GM21576 (cell line): ENCODE results near the gene DOCK9.
"Not testable (repeated sequence)": the region's sequence is repeated elsewhere in the genome, so short reads cannot be mapped to it uniquely, and the experiment has no call there.

Experiments used
- ATAC-seq: cut with Tn5 transposase; IDR thresholded peaks from one replicate; pipeline ENCODE4 v1.9.1; 2021; ENCODE audit warnings: mild to moderate bottlenecking, moderate library complexity; ENCODE audit not compliant: unreplicated experiment

DOCK9 gene

GRCh38 chr13:98921015-98921580, 56.8 kb downstream of the DOCK9 start:
- ATAC-seq = no peak

DNA sequence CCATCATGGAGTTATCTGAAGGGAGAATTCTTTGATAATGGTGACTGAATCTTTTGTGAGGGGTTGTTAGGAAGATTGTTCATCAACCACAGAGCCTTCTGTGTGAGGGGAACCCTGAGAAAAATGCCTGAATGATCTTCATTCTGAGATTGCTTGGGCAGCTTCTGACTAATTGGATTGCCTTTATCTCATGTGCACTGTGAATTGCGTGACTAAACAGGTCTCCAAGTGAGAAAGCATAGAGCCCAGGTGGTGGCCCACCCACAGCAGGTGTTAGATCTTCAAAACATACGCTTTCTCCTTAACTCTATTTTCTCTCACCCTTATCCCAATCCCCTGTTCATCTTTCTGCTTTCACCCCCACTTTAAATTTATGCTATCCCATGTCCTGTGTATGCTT, 58.3 kb downstream of the DOCK9 start:
- no peak for ATAC-seq

- ATAC-seq = no peak
Measured at GRCh38 chr13:98918771-98919170, 59.1 kb downstream of the DOCK9 start.

DNA sequence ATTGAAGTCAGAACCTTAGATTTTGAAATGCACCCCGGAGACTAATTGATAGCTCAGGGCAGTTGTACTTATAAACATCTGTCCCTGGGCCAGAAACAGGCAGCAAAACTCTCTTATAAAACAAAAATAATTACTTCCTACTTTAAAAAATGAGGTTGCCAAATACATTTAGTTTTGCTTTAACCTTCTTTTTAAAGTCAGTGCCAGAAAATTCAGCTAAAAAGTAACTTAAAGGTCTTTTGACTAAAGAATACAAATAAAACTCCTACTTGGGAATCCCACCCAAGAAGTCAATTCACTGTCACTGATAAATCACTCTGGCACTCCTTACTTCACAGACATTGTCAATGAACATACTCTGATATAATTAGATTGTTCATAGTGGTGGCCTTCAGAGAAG, 60.7 kb downstream of the DOCK9 start:
- no peak for ATAC-seq

DNA sequence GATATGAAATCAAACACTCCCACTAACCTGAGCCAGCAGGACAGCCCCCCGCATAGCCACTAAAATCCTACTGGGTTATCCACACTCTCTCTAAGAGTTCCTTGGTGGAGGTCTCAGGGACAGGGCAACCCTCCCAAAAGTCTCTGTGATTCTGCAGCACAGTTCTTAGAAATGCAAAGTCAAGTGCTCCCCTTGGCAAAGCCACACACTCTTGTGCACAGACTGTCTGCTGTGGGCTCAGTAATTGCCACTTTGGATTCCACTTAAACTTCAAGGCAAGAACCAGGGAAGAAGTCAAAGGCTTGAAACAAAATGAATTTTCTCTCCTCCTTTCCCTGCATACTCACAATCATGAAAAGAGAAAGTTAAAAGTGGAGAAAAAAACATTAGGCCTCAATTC, 61.5 kb downstream of the DOCK9 start:
- no peak for ATAC-seq

DNA sequence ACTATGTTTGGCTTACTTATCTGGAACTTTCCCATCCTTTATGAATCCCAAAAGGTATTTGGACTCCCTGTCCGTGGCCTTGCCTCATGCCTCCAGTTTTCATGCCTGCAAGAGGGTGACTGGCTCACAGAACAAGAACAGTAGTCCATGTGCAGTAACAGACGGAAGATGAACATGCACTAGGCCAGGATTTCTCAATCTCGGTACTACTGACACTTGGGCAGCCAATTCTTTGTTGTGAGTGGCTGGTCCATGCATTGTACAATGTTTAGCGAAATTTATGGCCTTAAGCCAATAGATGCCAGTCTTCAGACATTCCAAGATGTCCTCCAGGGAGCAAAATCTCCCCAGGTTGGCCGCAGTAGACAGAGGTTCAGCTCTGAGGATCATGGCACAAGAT, 61.9 kb downstream of the DOCK9 start:
- no peak for ATAC-seq

DNA sequence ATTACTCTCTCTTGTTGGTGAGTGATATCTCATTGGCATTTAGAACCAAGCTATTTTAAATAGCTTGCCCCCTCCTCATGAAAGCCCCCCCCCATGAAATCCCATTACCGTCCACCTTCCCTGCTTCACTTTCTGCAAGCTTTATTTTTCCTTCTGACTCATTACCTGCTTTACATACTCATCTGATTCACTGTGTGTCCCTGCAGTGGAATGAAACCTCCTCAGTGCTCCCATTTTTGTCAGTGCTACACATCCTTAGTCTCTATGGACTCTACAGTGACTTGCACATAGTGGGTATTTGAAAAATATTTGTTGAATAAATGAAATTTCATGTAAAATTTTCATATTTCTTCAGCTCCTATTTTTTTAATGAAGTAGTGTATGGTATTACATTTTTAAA, 62.3 kb downstream of the DOCK9 start:
- ATAC-seq = no peak

DNA sequence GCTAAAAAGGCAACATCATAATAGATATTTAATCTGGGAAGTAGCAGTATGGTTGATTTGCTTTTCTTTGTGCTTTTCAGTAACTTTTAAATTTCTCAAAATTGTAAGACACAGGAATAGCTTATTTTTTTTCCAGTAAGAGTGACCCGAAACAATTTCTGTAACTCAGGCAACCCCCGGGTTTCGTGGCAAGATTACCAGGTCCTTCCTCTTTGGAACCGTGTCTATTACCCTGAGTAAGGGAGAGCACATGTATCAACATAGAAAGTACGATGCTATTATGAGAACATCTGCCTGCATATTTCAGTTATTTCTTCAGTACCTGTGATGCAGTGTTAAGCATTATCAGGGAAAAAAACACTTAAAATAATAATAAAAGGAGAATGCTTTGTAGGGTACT, 64.1 kb downstream of the DOCK9 start:
- ATAC-seq = no peak

DNA sequence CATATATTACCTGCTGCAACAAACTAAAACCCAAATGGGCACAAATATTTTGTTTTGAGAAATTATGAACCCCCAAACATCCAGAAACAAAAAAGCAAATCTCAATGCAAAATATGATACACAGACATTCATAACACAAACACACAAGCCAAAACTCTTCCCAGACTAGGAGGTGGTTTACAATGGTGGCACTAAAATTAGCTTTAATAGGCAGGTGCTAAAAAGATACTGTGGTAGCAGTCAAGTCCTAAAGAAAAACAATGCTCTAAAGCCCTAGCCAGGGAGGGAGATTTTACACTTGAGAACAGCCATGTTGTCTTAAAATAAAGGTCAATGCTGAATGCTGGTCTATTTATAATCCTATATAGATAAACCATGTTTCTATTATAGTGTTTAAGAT, 65.0 kb downstream of the DOCK9 start:
- no peak for ATAC-seq

DNA sequence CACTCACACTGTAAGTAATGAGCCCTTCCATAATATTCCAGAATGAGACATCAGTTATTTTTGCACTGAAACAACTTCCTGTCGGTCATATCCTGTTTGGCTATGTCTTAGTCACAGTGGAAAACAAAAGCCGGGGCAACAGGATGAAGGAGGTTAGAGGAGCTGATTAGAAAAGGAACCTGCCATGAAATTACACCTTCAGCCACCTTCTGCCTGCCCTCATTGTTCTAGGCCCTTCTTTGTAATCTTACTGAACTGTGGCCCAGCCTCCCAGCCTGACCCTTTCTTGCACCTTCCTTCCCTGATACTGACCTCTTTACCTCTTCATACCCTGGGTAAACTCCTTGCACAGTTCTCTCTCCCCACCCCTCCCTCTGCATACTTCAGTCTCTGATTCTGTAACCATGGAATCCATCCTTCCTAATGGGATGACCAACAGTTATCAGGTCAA, 67.3 kb downstream of the DOCK9 start:
- no peak for ATAC-seq

GRCh38 chr13:98909016-98909415, 68.8 kb downstream of the DOCK9 start:
- no peak for ATAC-seq

GRCh38 chr13:98906746-98907502, 70.9 kb downstream of the DOCK9 start:
- no peak for ATAC-seq

DNA sequence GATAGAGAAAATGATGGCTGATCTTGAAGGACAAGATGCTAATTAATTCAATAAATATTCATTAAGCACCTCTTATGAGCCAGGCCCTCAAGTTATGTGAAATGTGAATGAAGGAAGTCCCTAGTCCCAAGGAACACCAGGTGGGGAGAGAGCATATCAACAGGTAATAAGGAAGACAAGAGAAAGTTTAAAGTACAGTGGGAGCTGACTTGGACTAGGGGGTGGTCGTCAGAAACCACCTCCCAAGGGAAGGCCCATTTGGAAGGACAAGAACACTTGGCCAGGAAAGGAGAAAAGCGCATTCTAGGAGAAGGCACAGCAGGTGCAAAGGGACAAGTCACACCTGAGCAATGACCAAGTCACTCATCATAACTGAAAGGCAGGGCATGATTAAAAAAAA, 72.7 kb downstream of the DOCK9 start:
- no peak for ATAC-seq

GRCh38 chr13:98900442-98900841, 77.4 kb downstream of the DOCK9 start:
- no peak for ATAC-seq

GRCh38 chr13:98897706-98898105, 80.2 kb downstream of the DOCK9 start:
- no peak for ATAC-seq

GRCh38 chr13:98896868-98897144, 81.1 kb downstream of the DOCK9 start:
- ATAC-seq = no peak

GRCh38 chr13:98896083-98896867, 81.6 kb downstream of the DOCK9 start:
- no peak for ATAC-seq

GRCh38 chr13:98894814-98895213, 83.0 kb downstream of the DOCK9 start:
- ATAC-seq = not testable (repeated sequence)

DNA sequence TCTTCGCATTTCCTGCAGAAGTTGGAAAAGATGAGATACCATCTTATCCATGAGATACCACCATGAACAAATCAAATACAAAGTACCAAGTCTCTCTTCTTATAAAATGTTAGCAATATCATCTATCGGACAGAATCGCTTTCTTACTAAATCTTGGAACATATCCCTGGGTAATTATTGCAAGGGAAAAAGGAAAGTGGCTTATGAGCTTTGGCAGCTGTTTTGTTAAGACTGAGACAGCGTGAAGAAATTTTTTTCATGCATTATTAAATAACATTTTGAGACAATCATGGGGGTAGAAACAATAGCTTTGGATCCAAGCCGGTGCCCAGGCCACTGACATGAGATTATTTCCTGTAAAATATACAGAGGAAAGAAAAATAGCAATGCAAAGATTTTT, 84.5 kb downstream of the DOCK9 start:
- ATAC-seq = no peak

- no peak for ATAC-seq
Measured at GRCh38 chr13:98892821-98893220, 85.0 kb downstream of the DOCK9 start.

GRCh38 chr13:98892077-98892476, 85.8 kb downstream of the DOCK9 start:
- no peak for ATAC-seq

DNA sequence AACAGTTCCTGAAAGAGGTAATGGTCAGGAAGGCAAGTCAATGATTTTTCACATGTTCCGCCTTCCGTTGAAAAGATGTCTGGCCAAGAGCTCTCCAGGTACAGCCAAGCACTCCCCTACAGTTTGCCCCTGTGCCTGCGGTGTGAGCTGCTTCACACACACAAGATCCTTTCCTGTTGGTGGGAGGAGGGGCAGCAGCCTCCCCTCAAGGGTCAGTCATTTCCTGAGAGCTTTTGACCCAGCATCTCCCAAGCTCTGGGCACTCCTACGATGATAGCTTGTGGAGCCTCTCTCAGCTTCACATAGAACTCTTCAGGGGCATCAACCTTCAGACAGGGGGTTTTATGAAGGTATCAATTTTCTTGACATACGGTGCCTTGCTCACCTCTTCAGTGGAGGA, 86.9 kb downstream of the DOCK9 start:
- ATAC-seq = no peak
